Karpas-422 (cell line): ENCODE data around the gene PIH1D2. TPM values are rescaled to one million over a fixed set of nuclear protein-coding genes. Genes with fewer than 3 reads are reported as not detected.
"Not testable (repeated sequence)": the region's sequence is repeated elsewhere in the genome, so short reads cannot be mapped to it uniquely, and the experiment has no call there.

Experiments used
- DNase-seq: peaks from one replicate; pipeline ENCODE4 v3.0.0-alpha.2; 2015
- H2AFZ ChIP-seq: fragments of 200-600 bp; sonication (generic); 2 replicates; pipeline ENCODE4 v1.6.1; 2014; ENCODE audit warnings: antibody characterized with exemption, low read length, mixed read lengths
- H3K27ac ChIP-seq: fragments of 200-600 bp; sonication (generic); 2 replicates; pipeline ENCODE4 v1.5.1; 2014; ENCODE audit warnings: mild to moderate bottlenecking, low read length, moderate library complexity
- H3K27me3 ChIP-seq: fragments of 200-600 bp; sonication (generic); 2 replicates; pipeline ENCODE4 v1.6.1; 2014; ENCODE audit warnings: low read length, mixed read lengths
- H3K36me3 ChIP-seq: fragments of 200-600 bp; sonication (generic); 2 replicates; pipeline ENCODE4 v1.6.1; 2014; ENCODE audit warnings: low read length, mixed read lengths; ENCODE audit not compliant: insufficient read depth
- H3K4me1 ChIP-seq: fragments of 200-600 bp; sonication (generic); 2 replicates; pipeline ENCODE4 v1.6.1; 2014; ENCODE audit warnings: mild to moderate bottlenecking, low read length, mixed read lengths
- H3K4me2 ChIP-seq: fragments of 200-600 bp; sonication (generic); 2 replicates; pipeline ENCODE4 v1.6.1; 2014; ENCODE audit warnings: low read length, low read depth, mild to moderate bottlenecking; ENCODE audit not compliant: poor library complexity, severe bottlenecking
- H3K4me3 ChIP-seq: fragments of 200-600 bp; sonication (generic); 2 replicates; pipeline ENCODE4 v1.5.1; 2014; ENCODE audit warnings: mild to moderate bottlenecking, antibody characterized with exemption, low read length, mixed read lengths
- H3K79me2 ChIP-seq: fragments of 200-600 bp; sonication (generic); 2 replicates; pipeline ENCODE4 v1.6.1; 2014; ENCODE audit warnings: mild to moderate bottlenecking, low read length, mixed read lengths
- H3K9ac ChIP-seq: fragments of 200-600 bp; sonication (generic); 2 replicates; pipeline ENCODE4 v1.6.0; 2014; ENCODE audit warnings: low read length
- H3K9me2 ChIP-seq: fragments of 200-600 bp; sonication (generic), shearing (Covaris generic); replicated peaks from 2 replicates; pipeline ENCODE4 v1.6.0; 2014; ENCODE audit warnings: mild to moderate bottlenecking, low read length, moderate library complexity; ENCODE audit not compliant: insufficient read depth
- H3K9me3 ChIP-seq: fragments of 300-700, 200-600 bp; sonication (generic); 2 replicates; pipeline ENCODE4 v1.6.1; 2014; ENCODE audit warnings: low read length, mixed read lengths
- H4K20me1 ChIP-seq: fragments of 200-600 bp; sonication (generic); 2 replicates; pipeline ENCODE4 v1.6.1; 2014; ENCODE audit warnings: mild to moderate bottlenecking, antibody characterized with exemption, low read length, low read depth; ENCODE audit not compliant: insufficient read depth
- total RNA-seq: library from RNA; depleted of rRNA; stranded (reverse); fragments of >200 nt; shearing (Covaris generic); gene quantifications from 2 replicates; pipeline ENCODE4 v1.2.3, GENCODE V29; 2014; ENCODE audit warnings: low replicate concordance

PIH1D2 gene
- total RNA-seq, 1 experiment from 2014 or later: 1.3 TPM

DNA sequence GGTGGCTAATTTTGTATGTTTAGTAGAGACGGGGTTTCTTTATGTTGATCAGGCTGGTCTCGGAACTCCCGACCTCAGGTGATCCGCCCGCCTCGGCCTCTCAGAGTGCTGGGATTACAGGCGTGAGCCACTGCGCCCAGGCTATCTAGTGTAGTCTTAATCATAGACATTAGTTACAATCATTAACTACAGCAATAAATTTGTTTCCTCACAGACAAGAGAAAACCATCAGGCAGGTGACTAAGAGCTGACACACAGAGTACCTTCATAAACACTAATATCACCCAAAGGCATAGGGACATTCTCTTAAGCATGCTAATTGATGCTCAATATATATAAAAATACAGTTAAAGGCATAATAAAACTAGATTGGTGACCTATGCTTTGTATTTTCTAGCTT, 32.3 kb upstream of the PIH1D2 start:
- Histone ChIP-seq H3K79me2 (no peaks in the 10 kb centered on the region), H3K4me3 (no peak overlapping the region), H3K9ac (no peak overlapping the region), H2AFZ (no peak overlapping the region), H4K20me1 (no peaks in the 10 kb centered on the region), H3K27ac (no peak overlapping the region), H3K4me2 (no peak overlapping the region), H3K9me3 (no peaks in the 10 kb centered on the region), H3K9me2 (no peaks in the 10 kb centered on the region), H3K36me3 (no peaks in the 10 kb centered on the region), H3K4me1 (no peaks in the 10 kb centered on the region), H3K27me3 (no peaks in the 10 kb centered on the region)
- no peak for DNase-seq

GRCh38 chr11:112103446-112103845, 29.6 kb upstream of the PIH1D2 start:
- DNase-seq: no peak
- Histone ChIP-seq H3K9me2 (no peaks in the 10 kb centered on the region), H3K4me1 (no peaks in the 10 kb centered on the region), H3K27me3 (no peaks in the 10 kb centered on the region), H3K9me3 (no peaks in the 10 kb centered on the region), H2AFZ (no peak overlapping the region), H4K20me1 (no peaks in the 10 kb centered on the region), H3K79me2 (no peaks in the 10 kb centered on the region), H3K4me3 (no peak overlapping the region), H3K4me2 (no peak overlapping the region), H3K27ac (no peak overlapping the region), H3K9ac (no peak overlapping the region), H3K36me3 (no peaks in the 10 kb centered on the region)

GRCh38 chr11:112100462-112100861, 26.6 kb upstream of the PIH1D2 start:
- no peaks in the 10 kb centered on the region for H4K20me1 ChIP-seq
- no peak overlapping the region for H2AFZ ChIP-seq
- H3K4me3 ChIP-seq: no peak overlapping the region
- no peaks in the 10 kb centered on the region for H3K9me2 ChIP-seq
- H3K27ac ChIP-seq: no peak overlapping the region
- H3K79me2 ChIP-seq: no peaks in the 10 kb centered on the region
- H3K9ac ChIP-seq: no peak overlapping the region
- H3K27me3 ChIP-seq: no peaks in the 10 kb centered on the region
- DNase-seq: no peak
- no peaks in the 10 kb centered on the region for H3K36me3 ChIP-seq
- no peaks in the 10 kb centered on the region for H3K9me3 ChIP-seq
- no peak overlapping the region for H3K4me2 ChIP-seq
- no peaks in the 10 kb centered on the region for H3K4me1 ChIP-seq

- Histone ChIP-seq H3K9me2 (no peaks in the 10 kb centered on the region), H3K27ac (no peak overlapping the region), H3K9me3 (no peaks in the 10 kb centered on the region), H3K4me2 (no peak overlapping the region), H2AFZ (no peak overlapping the region), H3K4me3 (no peak overlapping the region), H3K36me3 (no peaks in the 10 kb centered on the region), H4K20me1 (no peaks in the 10 kb centered on the region), H3K4me1 (no peaks in the 10 kb centered on the region), H3K9ac (no peak overlapping the region), H3K27me3 (no peaks in the 10 kb centered on the region), H3K79me2 (no peaks in the 10 kb centered on the region)
- no peak for DNase-seq
These were observed 24.1 kb upstream of the PIH1D2 start for GRCh38 chr11:112097734-112098528.

DNA sequence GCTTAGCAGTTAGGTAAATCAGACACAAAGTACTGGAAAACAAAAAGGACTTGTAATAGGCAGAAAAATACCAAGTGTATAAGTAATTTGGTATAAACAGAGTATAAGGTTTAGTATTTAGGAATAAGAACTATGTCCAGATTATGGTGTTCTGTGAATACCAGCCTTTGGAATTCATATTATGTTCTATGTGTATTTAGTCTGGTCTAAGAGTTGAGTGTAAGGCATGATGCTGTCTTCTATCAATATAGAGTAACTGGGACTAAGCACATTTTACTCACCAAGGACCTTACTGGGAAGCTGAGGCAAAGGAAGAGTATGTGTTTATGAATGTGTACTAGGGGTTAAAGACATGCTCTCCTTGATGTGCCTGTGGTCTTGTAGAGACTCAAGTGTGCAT, 22.4 kb upstream of the PIH1D2 start:
- H3K9me2 ChIP-seq: no peaks in the 10 kb centered on the region
- no peak overlapping the region for H3K4me3 ChIP-seq
- 0 out of 2 replicates have a peak, but pooled peaks cover 4% of the 10 kb centered on the region for H3K79me2 ChIP-seq
- H3K27me3 ChIP-seq: no peaks in the 10 kb centered on the region
- H2AFZ ChIP-seq: no peak overlapping the region
- 0 out of 2 replicates have a peak, but pooled peaks cover 4% of the 10 kb centered on the region for H3K36me3 ChIP-seq
- no peaks in the 10 kb centered on the region for H3K9me3 ChIP-seq
- no peaks in the 10 kb centered on the region for H4K20me1 ChIP-seq
- H3K27ac ChIP-seq: no peak overlapping the region
- H3K9ac ChIP-seq: no peak overlapping the region
- DNase-seq: no peak
- H3K4me1 ChIP-seq: no peaks in the 10 kb centered on the region
- no peak overlapping the region for H3K4me2 ChIP-seq

DNA sequence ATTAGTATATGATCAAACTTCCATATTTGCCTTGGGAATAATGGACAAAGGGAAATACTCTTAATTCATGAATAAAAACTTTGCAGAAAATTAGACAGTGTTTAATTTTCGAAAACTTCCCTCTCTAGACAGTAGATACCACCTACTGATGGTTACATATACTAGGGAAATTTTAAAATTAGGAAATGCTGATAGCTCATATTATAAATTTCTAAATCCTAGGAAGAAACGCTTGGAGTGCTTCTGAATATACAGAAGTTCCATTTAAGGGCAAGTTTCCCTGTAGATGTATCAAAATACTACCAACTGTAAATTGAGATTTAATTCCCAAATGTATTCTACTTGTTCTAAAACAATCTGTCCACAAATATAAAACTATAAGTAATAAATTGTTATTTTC, 21.5 kb upstream of the PIH1D2 start:
- H3K4me2 ChIP-seq, H2AFZ ChIP-seq, H3K9me3 ChIP-seq, H3K4me3 ChIP-seq, H3K4me1 ChIP-seq, H3K79me2 ChIP-seq, DNase-seq, H4K20me1 ChIP-seq, H3K36me3 ChIP-seq, H3K27ac ChIP-seq, H3K9ac ChIP-seq, H3K27me3 ChIP-seq, H3K9me2 ChIP-seq: not testable (repeated sequence)

DNA sequence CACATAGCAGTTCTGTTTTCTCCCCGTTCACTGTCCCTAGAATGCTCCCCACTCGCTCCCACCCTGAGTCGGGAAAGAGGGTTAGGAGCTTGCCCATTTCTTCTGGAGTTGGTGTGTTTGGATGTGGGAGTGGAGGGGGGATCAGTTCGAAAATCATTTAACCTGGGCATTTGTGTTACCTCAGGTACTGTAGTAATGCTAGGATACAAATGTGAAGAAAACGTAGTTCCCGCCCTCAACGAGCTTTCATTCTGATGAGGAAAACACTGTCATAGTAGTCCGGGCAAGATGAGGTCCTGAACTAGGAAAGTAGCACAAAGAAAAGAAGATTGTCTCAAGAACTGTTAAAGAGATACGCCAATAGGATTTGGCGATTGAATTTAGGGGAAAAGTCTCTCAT, 13.4 kb upstream of the PIH1D2 start:
- Histone ChIP-seq H4K20me1 (no peaks in the 10 kb centered on the region), H3K36me3 (peaks cover 28% of the 10 kb centered on the region), H3K27me3 (no peaks in the 10 kb centered on the region), H2AFZ (no peak overlapping the region), H3K4me3 (peak overlapping the region; percentile 92), H3K9ac (peak overlapping the region; percentile 92), H3K79me2 (peaks cover 57% of the 10 kb centered on the region), H3K9me3 (no peaks in the 10 kb centered on the region), H3K4me1 (peaks cover 22% of the 10 kb centered on the region), H3K4me2 (peak overlapping the region; percentile 80), H3K9me2 (no peaks in the 10 kb centered on the region), H3K27ac (peak overlapping the region; percentile 54; the same call in 1 of the 2 replicates)
- DNase-seq: peak; percentile 52

DNA sequence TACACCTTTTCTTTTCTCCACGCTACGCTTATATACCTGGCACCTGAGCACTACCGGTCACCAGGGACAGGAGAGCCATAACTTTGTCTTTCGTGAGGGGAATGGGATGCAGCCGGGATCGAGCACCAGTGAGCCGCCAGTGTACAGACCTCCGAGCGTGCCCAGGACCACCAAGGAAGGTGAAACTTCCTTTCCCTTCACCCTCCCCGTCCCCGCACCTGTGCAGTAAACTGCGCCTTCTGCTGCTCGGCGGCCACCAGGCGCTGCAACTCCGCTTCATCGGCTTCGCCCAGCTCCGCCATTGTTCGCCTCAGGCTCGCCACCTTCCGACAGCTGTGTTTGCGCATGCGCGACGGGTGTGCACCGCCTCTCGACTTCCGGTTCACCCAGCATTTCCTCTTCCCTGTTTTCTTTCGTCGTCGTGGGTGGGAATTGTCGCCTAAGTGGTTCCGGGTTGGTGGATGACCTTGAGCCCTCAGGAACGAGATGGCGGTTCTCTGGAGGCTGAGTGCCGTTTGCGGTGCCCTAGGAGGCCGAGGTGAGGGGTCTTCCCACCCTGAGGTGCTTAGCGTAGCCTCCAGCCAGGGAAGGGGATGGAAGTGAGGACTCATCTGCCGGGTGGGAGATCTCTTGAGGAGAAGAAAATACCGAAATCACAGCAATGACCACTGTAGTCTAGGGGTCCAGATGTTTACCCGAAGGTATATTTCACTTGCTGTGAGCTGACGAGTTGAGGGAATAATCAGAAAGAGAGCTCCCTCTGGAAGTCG, 12.8 kb upstream of the PIH1D2 start, which contains the start of the genes SDHD and TIMM8B:
TSS of gene SDHD (plus strand) at position 452 of the 770 bp plus-strand sequence. CDS start at position 487, 35 bp downstream.
TSS of gene TIMM8B (minus strand) at position 335 of the 770 bp plus-strand sequence. CDS start at position 302, 33 bp downstream.
- peak within 1 kb of the TSS; percentile 54 for H3K27ac ChIP-seq
- DNase-seq: peak; percentile 96
- no peaks in the 10 kb centered on the region for H3K9me2 ChIP-seq
- no peaks in the 10 kb centered on the region for H3K9me3 ChIP-seq
- peaks cover 22% of the 10 kb centered on the region for H3K4me1 ChIP-seq
- peaks cover 57% of the 10 kb centered on the region for H3K79me2 ChIP-seq
- H3K36me3 ChIP-seq: peaks cover 28% of the 10 kb centered on the region
- H3K27me3 ChIP-seq: no peaks in the 10 kb centered on the region
- peak within 1 kb of the TSS; percentile 80 for H3K4me2 ChIP-seq
- H2AFZ ChIP-seq: peak within 1 kb of the TSS; percentile 43; the same call in 1 of the 2 replicates
- H3K4me3 ChIP-seq: peak within 1 kb of the TSS; percentile 92
- peak within 1 kb of the TSS; percentile 92 for H3K9ac ChIP-seq
- no peaks in the 10 kb centered on the region for H4K20me1 ChIP-seq
